HEK293T (cell line): ENCODE data around the gene FUCA2.

Experiments
- ARNT ChIP-seq: fragments of 450-650 bp; IDR thresholded peaks from 2 replicates; pipeline ENCODE4 v1.6.1; 2017; ENCODE audit warnings: mild to moderate bottlenecking
- BHLHE40 ChIP-seq: fragments of 450-650 bp; IDR thresholded peaks from 2 replicates; pipeline ENCODE4 v1.6.1; 2016; ENCODE audit warnings: mild to moderate bottlenecking, moderate library complexity, borderline replicate concordance
- CTBP1 ChIP-seq: fragments of 450-650 bp; IDR thresholded peaks from 2 replicates; pipeline ENCODE4 v1.6.1; 2016; ENCODE audit warnings: borderline replicate concordance
- ELF4 ChIP-seq: fragments of 450-650 bp; IDR thresholded peaks from 2 replicates; pipeline ENCODE4 v1.6.1; 2017; ENCODE audit warnings: antibody characterized with exemption
- FOXA1 ChIP-seq: fragments of 450-650 bp; IDR thresholded peaks from 2 replicates; pipeline ENCODE4 v1.6.1; 2016; ENCODE audit warnings: mild to moderate bottlenecking
- HDGF ChIP-seq: fragments of 450-650 bp; IDR thresholded peaks from 2 replicates; pipeline ENCODE4 v1.6.1; 2017; ENCODE audit warnings: antibody characterized with exemption, borderline replicate concordance
- L3MBTL2 ChIP-seq: fragments of 450-650 bp; conservative IDR thresholded peaks from 2 replicates; pipeline ENCODE4 v1.6.1; 2016; ENCODE audit warnings: mild to moderate bottlenecking
- LEF1 ChIP-seq: fragments of 450-650 bp; IDR thresholded peaks from 2 replicates; pipeline ENCODE4 v1.6.1; 2017; ENCODE audit warnings: mild to moderate bottlenecking, borderline replicate concordance
- NFRKB ChIP-seq: fragments of 450-650 bp; IDR thresholded peaks from 2 replicates; pipeline ENCODE4 v1.6.1; 2016; ENCODE audit warnings: mild to moderate bottlenecking, moderate library complexity
- SP1 ChIP-seq: fragments of 450-650 bp; IDR thresholded peaks from 2 replicates; pipeline ENCODE4 v1.6.1; 2017
- SUZ12 ChIP-seq: fragments of 450-650 bp; IDR thresholded peaks from 2 replicates; pipeline ENCODE4 v1.6.1; 2016; ENCODE audit warnings: mild to moderate bottlenecking
- TARDBP ChIP-seq: fragments of 450-650 bp; IDR thresholded peaks from 2 replicates; pipeline ENCODE4 v1.6.1; 2016
- ZNF384 ChIP-seq: fragments of 450-650 bp; IDR thresholded peaks from 2 replicates; pipeline ENCODE4 v1.6.1; 2016

DNA sequence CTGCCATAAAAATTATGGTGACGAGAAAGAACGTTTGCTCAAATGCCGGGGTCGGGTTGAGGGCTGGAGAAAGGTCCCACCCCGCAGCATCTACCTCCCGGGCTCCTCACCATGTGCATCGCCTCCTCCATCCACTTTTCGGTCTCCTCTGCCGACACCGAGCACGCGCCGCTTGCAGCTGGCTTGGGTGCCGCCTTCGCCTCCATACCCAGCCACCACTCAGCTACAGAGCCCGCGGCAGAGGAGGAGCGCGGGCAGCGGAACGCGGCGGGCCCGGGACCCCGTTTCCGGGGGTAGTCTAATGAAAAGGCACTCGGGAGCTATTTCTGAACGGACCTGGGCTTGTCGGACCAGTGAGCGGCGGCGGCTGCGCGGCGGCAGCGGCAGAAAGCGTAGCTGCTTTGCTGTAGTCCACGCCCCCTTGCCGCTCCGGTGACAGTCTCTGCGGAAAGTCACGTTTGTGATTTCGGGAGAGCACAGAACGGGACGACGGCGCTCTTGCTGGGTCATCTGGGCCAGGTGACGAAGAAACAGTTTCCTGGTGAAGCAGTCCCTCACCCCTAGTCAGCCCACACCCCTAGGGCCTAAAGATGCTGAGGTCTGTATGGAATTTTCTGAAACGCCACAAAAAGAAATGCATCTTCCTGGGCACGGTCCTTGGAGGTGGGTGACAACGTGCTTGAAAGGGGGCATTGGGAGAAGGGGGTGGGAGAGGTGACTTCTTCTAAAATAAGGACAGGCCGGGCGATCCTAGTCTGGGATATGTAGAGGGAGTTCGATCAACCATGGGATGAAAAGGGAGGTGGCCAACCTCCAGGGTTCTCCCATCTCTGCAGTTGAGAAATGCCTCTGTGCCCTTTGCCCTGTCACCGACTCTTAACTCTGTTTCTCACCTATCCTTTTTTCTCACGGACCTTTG is 60.8 kb downstream of the FUCA2 start, which contains the start of the genes ADAT2 and PEX3:
- TF ChIP-seq FOXA1 (no peak), BHLHE40 (no peak), SP1 (no peak), ZNF384 (no peak), HDGF (no peak), L3MBTL2 (peak; percentile 63; the same call in 1 of the 2 replicates), SUZ12 (no peak), ARNT (peak; percentile 91), ELF4 (peak; percentile 81), TARDBP (peak; percentile 11; the same call in 1 of the 2 replicates), LEF1 (no peak; the same call in 1 of the 2 replicates), NFRKB (peak; percentile 89), CTBP1 (peak; percentile 98)
